Loucy (cell line): ENCODE results near the gene ZNF581.

Experiments
- H2AFZ ChIP-seq: fragments of 200-600 bp; sonication (generic); 2 replicates; pipeline ENCODE4 v1.6.0; 2016; ENCODE audit warnings: antibody characterized with exemption, mild to moderate bottlenecking, low read length, moderate library complexity
- H3F3A ChIP-seq: fragments of 200-600 bp; 2 replicates; pipeline ENCODE4 v1.6.0; 2016; ENCODE audit warnings: antibody characterized with exemption, low read depth, mild to moderate bottlenecking
- H3K27me3 ChIP-seq: fragments of 200-600 bp; sonication (generic); 2 replicates; pipeline ENCODE4 v1.6.1; 2014; ENCODE audit warnings: low read length, mild to moderate bottlenecking; ENCODE audit not compliant: insufficient read depth, poor library complexity, severe bottlenecking
- H3K36me3 ChIP-seq: fragments of 200-600 bp; sonication (generic); 2 replicates; pipeline ENCODE4 v1.6.1; 2016; ENCODE audit warnings: low read length; ENCODE audit not compliant: insufficient read depth
- H3K4me1 ChIP-seq: fragments of 200-600 bp; sonication (generic); 2 replicates; pipeline ENCODE4 v1.5.1; 2014; ENCODE audit warnings: low read length, mild to moderate bottlenecking; ENCODE audit not compliant: insufficient read depth, poor library complexity, severe bottlenecking
- H3K4me2 ChIP-seq: fragments of 200-600 bp; sonication (generic); 2 replicates; pipeline ENCODE4 v1.6.0; 2014; ENCODE audit warnings: antibody characterized with exemption, low read length, low read depth, mild to moderate bottlenecking; ENCODE audit not compliant: poor library complexity, severe bottlenecking
- H3K4me3 ChIP-seq: fragments of 200-600 bp; sonication (generic); 2 replicates; pipeline ENCODE4 v1.5.1; 2014; ENCODE audit warnings: low read length, mild to moderate bottlenecking, mixed read lengths; ENCODE audit not compliant: poor library complexity, severe bottlenecking
- H3K79me2 ChIP-seq: fragments of 200-600 bp; sonication (generic); 2 replicates; pipeline ENCODE4 v1.6.1; 2014; ENCODE audit warnings: low read length; ENCODE audit not compliant: insufficient read depth
- H3K9ac ChIP-seq: fragments of 200-600 bp; sonication (generic); 2 replicates; pipeline ENCODE4 v1.6.0; 2014; ENCODE audit warnings: mild to moderate bottlenecking, low read depth, low read length, moderate library complexity; ENCODE audit not compliant: poor library complexity, severe bottlenecking
- H3K9me2 ChIP-seq: fragments of 200-600 bp; sonication (generic); replicated peaks from 2 replicates; pipeline ENCODE4 v1.6.1; 2016; ENCODE audit warnings: low read depth, low read length, mixed read lengths
- H3K9me3 ChIP-seq: fragments of 200-600 bp; sonication (generic); 2 replicates; pipeline ENCODE4 v1.6.1; 2014; ENCODE audit warnings: mild to moderate bottlenecking, antibody characterized with exemption, low read length, low read depth; ENCODE audit not compliant: insufficient read depth
- H4K20me1 ChIP-seq: fragments of 200-600 bp; sonication (generic); 2 replicates; pipeline ENCODE4 v1.6.0; 2014; ENCODE audit warnings: antibody characterized with exemption, low read length, mild to moderate bottlenecking; ENCODE audit not compliant: insufficient read depth, poor library complexity, severe bottlenecking
- CTCF ChIP-seq: fragments of 200-600 bp; sonication (generic); conservative IDR thresholded peaks from 2 replicates; pipeline ENCODE4 v1.5.1; 2014; ENCODE audit warnings: mild to moderate bottlenecking, antibody characterized with exemption, low read length
- EZH2phosphoT487 ChIP-seq: fragments of 200-600 bp; IDR thresholded peaks from 2 replicates; pipeline ENCODE4 v1.6.1; 2018; ENCODE audit warnings: antibody characterized with exemption, mild to moderate bottlenecking, moderate library complexity, borderline replicate concordance

ZNF581 gene

GRCh38 chr19:55694241-55694655 lies 50.8 kb downstream of the ZNF581 start:
- Histone ChIP-seq H3K36me3 (peaks cover 69% of the 10 kb centered on the region; the same call in 1 of the 2 replicates), H3K4me2 (no peak overlapping the region), H3K9ac (no peak overlapping the region), H3K9me2 (no peaks in the 10 kb centered on the region), H3F3A (no peaks in the 10 kb centered on the region), H4K20me1 (no peaks in the 10 kb centered on the region), H3K79me2 (no peaks in the 10 kb centered on the region), H3K4me1 (no peaks in the 10 kb centered on the region), H3K4me3 (no peak overlapping the region), H3K27me3 (no peaks in the 10 kb centered on the region), H3K9me3 (no peaks in the 10 kb centered on the region), H2AFZ (no peak overlapping the region)
- no peak for TF ChIP-seq EZH2phosphoT487
- TF ChIP-seq CTCF, result no peak

- Histone ChIP-seq H3K4me1 (no peaks in the 10 kb centered on the region), H3K79me2 (no peaks in the 10 kb centered on the region), H3K9ac (no peak overlapping the region), H3K27me3 (no peaks in the 10 kb centered on the region), H3K4me2 (no peak overlapping the region), H3K36me3 (peaks cover 66% of the 10 kb centered on the region; the same call in 1 of the 2 replicates), H4K20me1 (no peaks in the 10 kb centered on the region), H2AFZ (no peak overlapping the region), H3K9me3 (no peaks in the 10 kb centered on the region), H3F3A (no peaks in the 10 kb centered on the region), H3K9me2 (no peaks in the 10 kb centered on the region), H3K4me3 (no peak overlapping the region)
- TF ChIP-seq EZH2phosphoT487 (no peak), CTCF (no peak)
These were observed 51.4 kb downstream of the ZNF581 start for GRCh38 chr19:55694656-55695491.
